A673 (cell line): ENCODE data around the gene SPIRE2. TPM values are rescaled to one million over a fixed set of nuclear protein-coding genes. Genes with fewer than 3 reads are reported as not detected.

ENCODE experiments used
- BruUV-seq: library from RNA; stranded (reverse); fragments of 400-500 nt; replicated peaks from 2 replicates; lab custom pipeline; 2021; lab: Mats Ljungman, UMichigan
- CTCF ChIA-PET: fragments of 300-600 bp; sonication (Branson Sonifier 250); formaldehyde crosslinking; loops from one replicate; lab custom pipeline; 2022; ENCODE audit warnings: antibody characterized with exemption; lab: Charles Lee
- POLR2A ChIA-PET: fragments of 300-600 bp; sonication (Branson Sonifier 250); formaldehyde crosslinking; loops from one replicate; lab custom pipeline; 2022; ENCODE audit warnings: antibody characterized with exemption; ENCODE audit not compliant: low non-redundant PET; lab: Charles Lee
- DNase-seq: peaks from one replicate; pipeline ENCODE4 v3.0.0-alpha.2; 2015; ENCODE audit warnings: low spot score
- H3K27ac ChIP-seq: fragments of 200-600 bp; sonication (generic); 2 replicates; pipeline ENCODE4 v1.5.1; 2016; ENCODE audit warnings: mixed run types, low read depth, mild to moderate bottlenecking, mixed read lengths, antibody characterized with exemption, low read length; ENCODE audit not compliant: poor library complexity, severe bottlenecking
- H3K27me3 ChIP-seq: fragments of 200-600 bp; sonication (generic); replicated peaks from 2 replicates; pipeline ENCODE4 v1.6.1; 2017; ENCODE audit warnings: mixed run types, low read depth, mild to moderate bottlenecking, mixed read lengths, antibody characterized with exemption, low read length; ENCODE audit not compliant: insufficient read depth, poor library complexity
- H3K36me3 ChIP-seq: fragments of 200-600 bp; sonication (generic); 2 replicates; pipeline ENCODE4 v1.6.1; 2016; ENCODE audit warnings: mixed run types, mild to moderate bottlenecking, mixed read lengths, antibody characterized with exemption, low read length; ENCODE audit not compliant: insufficient read depth, poor library complexity, severe bottlenecking
- H3K4me1 ChIP-seq: fragments of 200-600 bp; sonication (generic); 2 replicates; pipeline ENCODE4 v1.6.1; 2017; ENCODE audit warnings: mixed run types, mild to moderate bottlenecking, mixed read lengths, antibody characterized with exemption, low read length; ENCODE audit not compliant: insufficient read depth, poor library complexity, severe bottlenecking
- H3K4me3 ChIP-seq: fragments of 200-600 bp; sonication (generic); 2 replicates; pipeline ENCODE4 v1.5.1; 2016; ENCODE audit warnings: low read depth, mixed run types, mild to moderate bottlenecking, mixed read lengths, low read length; ENCODE audit not compliant: poor library complexity, severe bottlenecking
- H3K9me3 ChIP-seq: fragments of 200-600 bp; sonication (generic); 2 replicates; pipeline ENCODE4 v1.6.1; 2016; ENCODE audit warnings: mixed run types, low read depth, mild to moderate bottlenecking, mixed read lengths, antibody characterized with exemption, low read length; ENCODE audit not compliant: poor library complexity, severe bottlenecking
- EZH2 ChIP-seq: fragments of 200-600 bp; sonication (generic); IDR thresholded peaks from 2 replicates; pipeline ENCODE4 v1.6.1; 2017; ENCODE audit warnings: borderline replicate concordance, low read depth, mild to moderate bottlenecking, mixed read lengths, antibody characterized with exemption, low read length; ENCODE audit not compliant: poor library complexity, severe bottlenecking
- intact Hi-C: fragments of 100-400 bp; cut with micrococcal nuclease; formaldehyde crosslinking; loops from one replicate; pipeline ENCODE4 v1.10.0; 2022; ENCODE audit not compliant: unreplicated experiment
- total RNA-seq: library from RNA; stranded (reverse); gene quantifications from 2 replicates; pipeline ENCODE4 v1.2.3, GENCODE V29; 2021
- TF ChIP-seq, protein P1 (sequence below): fragments of 300-800, 200-600 bp; sonication (generic); conservative IDR thresholded peaks from 2 replicates; pipeline ENCODE4 v1.5.1; 2017; ENCODE audit warnings: low read depth, mild to moderate bottlenecking, antibody characterized with exemption, low read length, moderate library complexity, mixed read lengths

SPIRE2 gene
- total RNA-seq, 1 experiment from 2014 or later: 18.9 TPM

DNA sequence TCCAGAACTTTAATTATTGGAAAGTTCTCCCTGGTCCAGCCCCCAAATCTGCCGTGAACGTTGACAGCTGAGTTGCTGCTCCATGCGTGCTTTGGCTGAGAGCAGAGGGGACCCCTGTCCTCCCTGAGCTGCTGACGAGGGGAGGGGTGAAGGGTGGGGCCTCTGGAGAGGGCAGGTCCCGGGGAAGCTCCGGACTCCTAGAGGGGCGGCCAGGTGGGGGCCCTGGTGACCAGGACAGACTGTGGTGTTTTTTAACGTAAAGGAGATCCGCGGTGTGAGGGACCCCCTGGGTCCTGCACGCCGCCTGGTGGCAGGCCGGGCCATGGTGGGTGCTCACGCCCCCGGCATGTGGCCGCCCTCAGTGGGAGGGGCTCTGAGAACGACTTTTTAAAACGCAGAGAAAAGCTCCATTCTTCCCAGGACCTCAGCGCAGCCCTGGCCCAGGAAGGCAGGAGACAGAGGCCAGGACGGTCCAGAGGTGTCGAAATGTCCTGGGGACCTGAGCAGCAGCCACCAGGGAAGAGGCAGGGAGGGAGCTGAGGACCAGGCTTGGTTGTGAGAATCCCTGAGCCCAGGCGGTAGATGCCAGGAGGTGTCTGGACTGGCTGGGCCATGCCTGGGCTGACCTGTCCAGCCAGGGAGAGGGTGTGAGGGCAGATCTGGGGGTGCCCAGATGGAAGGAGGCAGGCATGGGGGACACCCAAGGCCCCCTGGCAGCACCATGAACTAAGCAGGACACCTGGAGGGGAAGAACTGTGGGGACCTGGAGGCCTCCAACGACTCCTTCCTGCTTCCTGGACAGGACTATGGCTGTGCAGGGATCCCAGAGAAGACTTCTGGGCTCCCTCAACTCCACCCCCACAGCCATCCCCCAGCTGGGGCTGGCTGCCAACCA lies 90.4 kb downstream of the SPIRE2 start, which contains the start of gene MC1R:
Gene MC1R (plus strand): TSS at position 410 of the 895 bp plus-strand sequence. CDS start 397 bp downstream, at position 807.
- intact Hi-C loops: loop anchor here (10.0 kb wide), 1 partner anchor 214 kb away; the partner anchor contains the start of gene SPATA2L
- Histone ChIP-seq H3K9me3 (no peaks in the 10 kb centered on the region), H3K4me3 (peak within 1 kb of the TSS; percentile 37), H3K27ac (peak within 1 kb of the TSS; percentile 68), H3K4me1 (peaks cover 33% of the 10 kb centered on the region), H3K27me3 (no peaks in the 10 kb centered on the region), H3K36me3 (no peaks in the 10 kb centered on the region)
- TF ChIP-seq, protein P1, sequence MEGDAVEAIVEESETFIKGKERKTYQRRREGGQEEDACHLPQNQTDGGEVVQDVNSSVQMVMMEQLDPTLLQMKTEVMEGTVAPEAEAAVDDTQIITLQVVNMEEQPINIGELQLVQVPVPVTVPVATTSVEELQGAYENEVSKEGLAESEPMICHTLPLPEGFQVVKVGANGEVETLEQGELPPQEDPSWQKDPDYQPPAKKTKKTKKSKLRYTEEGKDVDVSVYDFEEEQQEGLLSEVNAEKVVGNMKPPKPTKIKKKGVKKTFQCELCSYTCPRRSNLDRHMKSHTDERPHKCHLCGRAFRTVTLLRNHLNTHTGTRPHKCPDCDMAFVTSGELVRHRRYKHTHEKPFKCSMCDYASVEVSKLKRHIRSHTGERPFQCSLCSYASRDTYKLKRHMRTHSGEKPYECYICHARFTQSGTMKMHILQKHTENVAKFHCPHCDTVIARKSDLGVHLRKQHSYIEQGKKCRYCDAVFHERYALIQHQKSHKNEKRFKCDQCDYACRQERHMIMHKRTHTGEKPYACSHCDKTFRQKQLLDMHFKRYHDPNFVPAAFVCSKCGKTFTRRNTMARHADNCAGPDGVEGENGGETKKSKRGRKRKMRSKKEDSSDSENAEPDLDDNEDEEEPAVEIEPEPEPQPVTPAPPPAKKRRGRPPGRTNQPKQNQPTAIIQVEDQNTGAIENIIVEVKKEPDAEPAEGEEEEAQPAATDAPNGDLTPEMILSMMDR: peak; percentile 67
- TF ChIP-seq EZH2: no peak
- peak; percentile 75 for DNase-seq
- no TSS peak for BruUV-seq
- ChIA-PET POLR2A (interaction anchor here (0.6 kb wide), 1 partner anchor 44 kb away, joined by 5 read pairs; no protein-coding TSS in a partner anchor), CTCF (interaction anchor here (1.0 to 1.1 kb wide), 2 partner anchors 8 to 29 kb away, joined by 3 to 4 read pairs; partner anchors contain the start of gene DEF8)

DNA sequence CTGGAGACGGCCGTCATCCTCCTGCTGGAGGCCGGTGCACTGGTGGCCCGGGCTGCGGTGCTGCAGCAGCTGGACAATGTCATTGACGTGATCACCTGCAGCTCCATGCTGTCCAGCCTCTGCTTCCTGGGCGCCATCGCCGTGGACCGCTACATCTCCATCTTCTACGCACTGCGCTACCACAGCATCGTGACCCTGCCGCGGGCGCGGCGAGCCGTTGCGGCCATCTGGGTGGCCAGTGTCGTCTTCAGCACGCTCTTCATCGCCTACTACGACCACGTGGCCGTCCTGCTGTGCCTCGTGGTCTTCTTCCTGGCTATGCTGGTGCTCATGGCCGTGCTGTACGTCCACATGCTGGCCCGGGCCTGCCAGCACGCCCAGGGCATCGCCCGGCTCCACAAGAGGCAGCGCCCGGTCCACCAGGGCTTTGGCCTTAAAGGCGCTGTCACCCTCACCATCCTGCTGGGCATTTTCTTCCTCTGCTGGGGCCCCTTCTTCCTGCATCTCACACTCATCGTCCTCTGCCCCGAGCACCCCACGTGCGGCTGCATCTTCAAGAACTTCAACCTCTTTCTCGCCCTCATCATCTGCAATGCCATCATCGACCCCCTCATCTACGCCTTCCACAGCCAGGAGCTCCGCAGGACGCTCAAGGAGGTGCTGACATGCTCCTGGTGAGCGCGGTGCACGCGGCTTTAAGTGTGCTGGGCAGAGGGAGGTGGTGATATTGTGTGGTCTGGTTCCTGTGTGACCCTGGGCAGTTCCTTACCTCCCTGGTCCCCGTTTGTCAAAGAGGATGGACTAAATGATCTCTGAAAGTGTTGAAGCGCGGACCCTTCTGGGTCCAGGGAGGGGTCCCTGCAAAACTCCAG lies 91.5 kb downstream of the SPIRE2 start:
- intact Hi-C loops: loop anchor here (10.0 kb wide), 2 partner anchors 105 to 215 kb away; partner anchors contain the start of gene SPATA2L
- no TSS peak for BruUV-seq

More for the DNA sequence above, 91.5 kb downstream of the SPIRE2 start:
- CTCF ChIA-PET: no interaction called here
- POLR2A ChIA-PET: no interaction called here
- H3K9me3 ChIP-seq: no peaks in the 10 kb centered on the region
- no peaks in the 10 kb centered on the region for H3K27me3 ChIP-seq
- H3K4me3 ChIP-seq: no peak overlapping the region
- no peak for DNase-seq
- no peaks in the 10 kb centered on the region for H3K36me3 ChIP-seq
- H3K27ac ChIP-seq: no peak overlapping the region
- H3K4me1 ChIP-seq: peaks cover 44% of the 10 kb centered on the region
- TF ChIP-seq, protein P1: no peak
- no peak for TF ChIP-seq EZH2
